Psoas muscle (tissue), 8 donors: ENCODE results near the gene PACSIN3. TPM values are rescaled to one million over a fixed set of nuclear protein-coding genes. Genes with fewer than 3 reads are reported as not detected.

Experiments
- ATAC-seq, 4 donors: fragments of 200-7000 bp; cut with Tn5 transposase; one replicate each; pipeline ENCODE4 v1.9.1; 2020; ENCODE audit warnings: moderate library complexity in 3 of 4, mild to moderate bottlenecking in 2 of 4
- DNase-seq, 2 donors: peaks; one replicate each; pipeline ENCODE4 v3.0.0-alpha.2; 2020
- H3K27ac ChIP-seq: fragments of 200-600 bp; one replicate; pipeline ENCODE4 v1.8.0; 2022
- H3K27me3 ChIP-seq, 3 donors: fragments of 200-600 bp in 1 of 3; one replicate each; pipeline versions ENCODE4 v1.6.1 to v1.8.0; 2013 to 2022; ENCODE audit warnings: low read length in 2 of 3, mild to moderate bottlenecking in 2 of 3, moderate library complexity in 1 of 3; ENCODE audit not compliant: insufficient read depth in 3 of 3
- H3K36me3 ChIP-seq, 2 donors: fragments of 200-600 bp in 1 of 2; one replicate each; pipeline versions ENCODE4 v1.6.1 to v1.8.0; 2013 to 2022; ENCODE audit warnings: low read depth in 1 of 2, mild to moderate bottlenecking in 1 of 2, moderate library complexity in 1 of 2; ENCODE audit not compliant: insufficient read depth in 1 of 2
- H3K4me1 ChIP-seq: fragments of 200-600 bp; one replicate; pipeline ENCODE4 v1.8.0; 2022
- H3K4me3 ChIP-seq: fragments of 200-600 bp; one replicate; pipeline ENCODE4 v1.8.0; 2022; ENCODE audit warnings: mild to moderate bottlenecking
- H3K9me3 ChIP-seq: fragments of 200-600 bp; one replicate; pipeline ENCODE4 v1.8.0; 2022
- WGBS, 3 donors: extraction: QIAGEN DNeasy Blood & Tissue Kit; methylation state at CpG; one replicate each; pipeline versions ENCODE4 v1.1.6 to v1.1.7; 2013; 5-methylcytosine and 5-hydroxymethylcytosine counted together
- intact Hi-C, 2 donors: fragments of 100-400 bp; cut with DNase I; formaldehyde crosslinking; loops; one replicate each; pipeline versions ENCODE4 v1.11.0 to v1.14.2; 2022
- polyA plus RNA-seq, 3 donors: library from polyadenylated mRNA; stranded (reverse); fragments of 200-250 nt; gene quantifications; one replicate each; pipeline ENCODE4 v1.2.3, GENCODE V29; 2013
- total RNA-seq, 4 donors: library from RNA; stranded (reverse); fragmentation: NEBNext Ultra II Directional in 2 of 4; extraction: Animal tissue kit (Norgen Biotek cat#: 25700) in 2 of 4; gene quantifications; one replicate each; pipeline versions ENCODE4 v1.2.1 to v1.2.4, GENCODE V29; 2021 to 2023
- TF ChIP-seq, protein P1 (sequence below): fragments of 200-600 bp; IDR thresholded peaks from one replicate; pipeline ENCODE4 v1.8.0; 2022; ENCODE audit warnings: antibody characterized with exemption
- donor health status: healthy with polysubstance abuse.
- donor health status: DM: no; HTN: no; CAD: no; lungs with moderate emphysema.
- donor health status: Bipolar disorder and iron deficiency.
- donor health status: healthy.
- donor health status: DM: yes; HTN: yes; CAD: no.
- donor health status: DM: no; HTN: no; CAD: no.
- donor health status: DM: no; HTN: no; CAD: no.
- donor health status: DM: yes; HTN: yes; CAD: no.

The PACSIN3 gene
- total and polyA plus RNA-seq, 7 donors: 90.4 to 430 (median 284) TPM

DNA sequence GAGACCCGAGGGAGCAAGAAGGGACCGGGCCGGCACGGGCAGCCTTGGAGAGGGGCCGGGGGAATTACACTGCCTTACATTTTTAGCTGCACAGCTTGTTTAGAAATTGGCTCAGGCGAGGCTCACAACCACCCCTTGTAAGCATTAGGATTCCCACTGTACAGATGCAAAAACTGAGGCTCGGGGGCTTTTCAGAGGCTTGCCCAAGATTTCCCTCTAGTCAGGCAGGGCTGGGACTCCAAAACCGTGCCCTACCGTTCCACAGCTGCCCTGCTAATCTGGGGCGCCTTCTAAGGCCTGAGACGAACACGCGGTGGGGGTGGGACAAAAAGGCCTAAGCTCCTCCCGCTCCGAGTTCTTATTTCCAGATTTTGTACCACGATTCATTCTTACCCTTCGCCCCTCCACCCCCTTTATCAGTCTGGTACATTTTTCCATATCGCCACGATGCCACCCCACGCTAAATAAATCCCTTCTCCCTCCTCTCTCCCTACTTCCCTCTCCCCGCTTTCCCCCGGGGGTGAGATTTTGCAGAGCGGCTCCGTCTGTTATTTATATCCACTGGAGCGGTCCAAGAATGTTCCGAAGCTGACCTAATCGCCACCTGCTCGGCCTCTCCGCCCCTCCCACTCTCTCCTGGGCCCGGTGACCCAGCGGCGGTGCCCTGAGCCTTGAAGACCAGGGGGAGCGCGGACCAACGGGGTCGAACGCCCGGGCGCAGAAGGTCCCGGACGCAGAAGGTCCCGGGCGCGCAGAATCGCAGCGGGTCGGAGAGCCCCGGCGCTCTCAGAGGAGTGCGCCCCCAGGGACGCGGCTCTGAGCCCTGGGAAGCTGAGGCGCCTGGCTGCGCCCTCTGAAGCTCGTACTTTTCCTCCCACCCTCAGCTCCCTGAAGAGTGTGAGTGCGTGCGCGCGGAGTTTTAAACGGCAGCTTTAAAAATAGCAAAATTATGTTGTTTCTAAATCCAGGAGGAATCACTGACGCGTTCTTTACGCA lies 764 bp upstream of the PACSIN3 start:
- H3K4me3 ChIP-seq: peak overlapping the region; percentile 93
- WGBS, 3 donors: 1% methylated on average over 61 to 63 of the region's 63 CpGs
- intact Hi-C loops: loop anchor here in 1 of 2 donors (2.0 to 5.0 kb wide), 2 partner anchors 28 to 60 kb away; partner anchors contain the start of genes ACP2 and DDB2
- peak overlapping the region; percentile 95 for H3K27ac ChIP-seq
- H3K4me1 ChIP-seq: peaks cover 33% of the 10 kb centered on the region
- peaks cover 0 to 6% of the 10 kb centered on the region in 2 donors for H3K36me3 ChIP-seq
- no peaks in the 10 kb centered on the region for H3K9me3 ChIP-seq
- TF ChIP-seq, protein P1, sequence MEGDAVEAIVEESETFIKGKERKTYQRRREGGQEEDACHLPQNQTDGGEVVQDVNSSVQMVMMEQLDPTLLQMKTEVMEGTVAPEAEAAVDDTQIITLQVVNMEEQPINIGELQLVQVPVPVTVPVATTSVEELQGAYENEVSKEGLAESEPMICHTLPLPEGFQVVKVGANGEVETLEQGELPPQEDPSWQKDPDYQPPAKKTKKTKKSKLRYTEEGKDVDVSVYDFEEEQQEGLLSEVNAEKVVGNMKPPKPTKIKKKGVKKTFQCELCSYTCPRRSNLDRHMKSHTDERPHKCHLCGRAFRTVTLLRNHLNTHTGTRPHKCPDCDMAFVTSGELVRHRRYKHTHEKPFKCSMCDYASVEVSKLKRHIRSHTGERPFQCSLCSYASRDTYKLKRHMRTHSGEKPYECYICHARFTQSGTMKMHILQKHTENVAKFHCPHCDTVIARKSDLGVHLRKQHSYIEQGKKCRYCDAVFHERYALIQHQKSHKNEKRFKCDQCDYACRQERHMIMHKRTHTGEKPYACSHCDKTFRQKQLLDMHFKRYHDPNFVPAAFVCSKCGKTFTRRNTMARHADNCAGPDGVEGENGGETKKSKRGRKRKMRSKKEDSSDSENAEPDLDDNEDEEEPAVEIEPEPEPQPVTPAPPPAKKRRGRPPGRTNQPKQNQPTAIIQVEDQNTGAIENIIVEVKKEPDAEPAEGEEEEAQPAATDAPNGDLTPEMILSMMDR: no peak
- DNase-seq: peak; percentile 69 to 91
- ATAC-seq: peak; percentile 48 to 58 (median 56)
- no peaks in the 10 kb centered on the region for H3K27me3 ChIP-seq

DNA sequence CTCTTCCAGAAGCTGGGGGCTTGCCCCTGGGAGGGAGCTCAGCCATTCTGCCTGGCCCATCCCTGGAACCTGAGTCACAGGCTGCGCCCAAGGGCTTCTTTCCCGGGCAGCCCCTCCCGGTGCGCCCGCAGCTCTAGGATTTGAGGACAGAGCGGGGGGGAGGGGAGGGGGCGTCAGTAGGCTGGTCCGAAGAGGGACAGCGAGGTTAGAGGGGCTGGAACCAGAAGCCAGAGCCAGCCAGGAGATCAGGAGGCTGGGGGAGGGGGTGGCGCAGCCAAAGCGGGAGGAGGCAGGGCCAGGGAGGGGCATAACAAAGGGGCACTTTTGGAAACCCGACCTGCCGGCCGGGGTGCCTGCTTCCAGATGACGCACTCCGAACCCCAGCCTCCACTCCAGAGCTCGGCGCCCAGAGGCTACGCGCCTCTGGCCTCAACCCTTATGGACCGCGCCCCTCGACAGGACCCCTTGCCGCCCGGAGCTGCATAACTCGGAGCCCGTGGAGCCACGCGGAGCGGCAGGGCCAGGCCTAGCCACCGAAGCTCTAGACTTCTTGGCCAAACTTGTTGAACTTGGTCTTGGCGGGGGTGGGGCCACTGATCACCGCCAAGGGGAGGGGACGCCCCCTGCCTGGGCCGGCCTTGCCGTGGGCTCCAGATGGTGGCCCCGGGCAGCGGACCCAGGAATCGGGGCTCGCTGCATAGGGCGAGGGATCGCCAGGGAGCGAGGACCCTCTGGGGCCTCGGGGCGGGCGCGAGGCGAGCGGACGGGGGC lies 744 bp downstream of the PACSIN3 start:
- Histone ChIP-seq H3K36me3 (peaks cover 0 to 19% of the 10 kb centered on the region in 2 donors), H3K4me3 (peak overlapping the region; percentile 93), H3K27ac (peak overlapping the region; percentile 95), H3K9me3 (no peaks in the 10 kb centered on the region), H3K27me3 (no peaks in the 10 kb centered on the region), H3K4me1 (peaks cover 48% of the 10 kb centered on the region)
- TF ChIP-seq, protein P1: no peak
- ATAC-seq (peak; percentile 39 to 50 (median 44)), DNase-seq (peak; percentile 76 to 93)
- intact Hi-C loops: loop anchor here in 1 of 2 donors (2.0 to 5.0 kb wide), 2 partner anchors 29 to 62 kb away; partner anchors contain the start of genes ACP2 and DDB2
- WGBS, 3 donors: 1 to 6% (median 5%) methylated on average over 40 to 50 of the region's 50 CpGs

DNA sequence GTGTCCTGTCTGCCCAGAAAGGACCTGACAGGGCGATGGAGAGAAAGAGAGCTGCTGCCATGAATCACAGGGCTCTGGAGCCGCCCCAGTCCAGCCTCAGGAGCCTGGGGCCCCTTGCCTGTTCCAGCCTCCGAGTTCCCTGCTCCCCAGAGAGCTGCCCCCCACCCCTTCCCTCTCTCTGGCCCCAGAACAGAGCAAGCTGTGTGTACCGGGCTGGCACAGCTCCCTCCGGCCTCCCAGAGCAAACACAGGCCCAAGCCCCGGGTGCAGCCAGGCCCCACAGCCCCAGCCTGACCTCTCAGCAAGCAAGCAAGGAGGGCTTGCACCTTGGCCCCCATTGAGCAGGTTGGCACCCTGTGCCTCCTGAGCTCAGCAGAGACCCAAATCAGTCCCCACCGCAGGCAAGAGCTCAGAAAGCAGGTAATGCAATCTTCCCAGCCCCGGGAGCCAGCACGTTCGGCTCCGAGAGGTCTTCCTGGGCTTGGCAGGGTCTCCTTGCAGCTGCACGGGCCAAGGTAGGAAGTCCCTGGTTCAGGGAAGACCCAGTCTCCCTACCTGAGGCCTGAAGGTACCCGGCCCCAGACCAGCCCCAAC lies 1.4 kb downstream of the PACSIN3 start:
- Histone ChIP-seq H3K9me3 (no peaks in the 10 kb centered on the region), H3K4me3 (peak overlapping the region; percentile 93), H3K27ac (peak overlapping the region; percentile 95), H3K4me1 (peaks cover 55% of the 10 kb centered on the region), H3K27me3 (no peaks in the 10 kb centered on the region), H3K36me3 (peaks cover 0 to 26% of the 10 kb centered on the region in 2 donors)
- 10 to 31% (median 13%) methylated on average over 13 of the region's 13 CpGs for WGBS, 3 donors
- ATAC-seq: peak in 1 of 4 donors; percentile 4
- intact Hi-C loops: loop anchor here (5.0 kb wide), 2 partner anchors 62 to 172 kb away; partner anchors contain the start of gene ACP2 (in 1 of the 2)
- DNase-seq: peak; percentile 39 to 72
- TF ChIP-seq, protein P1: no peak

DNA sequence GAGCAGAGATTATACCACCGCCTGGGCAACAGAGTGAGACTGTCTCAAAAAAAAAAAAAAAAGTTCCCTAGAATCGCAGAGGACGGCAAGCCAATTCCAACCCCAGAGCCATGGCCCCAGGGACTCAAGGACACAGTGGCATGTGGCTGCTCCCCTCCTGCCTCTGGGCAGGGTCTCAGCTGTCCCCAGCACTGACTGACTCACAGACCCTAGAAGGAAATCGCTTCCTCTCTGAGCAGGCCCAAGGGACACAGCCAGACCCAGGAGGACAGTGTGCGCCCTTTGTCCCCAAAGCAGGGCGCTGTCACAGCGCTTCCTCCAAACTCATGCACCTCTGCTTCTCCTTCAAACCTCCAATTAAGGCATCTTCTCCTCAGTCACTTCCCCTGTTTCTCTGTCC lies 2.3 kb downstream of the PACSIN3 start:
- Histone ChIP-seq H3K9me3 (no peaks in the 10 kb centered on the region), H3K4me1 (peaks cover 60% of the 10 kb centered on the region), H3K27me3 (no peaks in the 10 kb centered on the region), H3K36me3 (peaks cover 0 to 35% of the 10 kb centered on the region in 2 donors), H3K27ac (peak overlapping the region; percentile 95), H3K4me3 (peak overlapping the region; percentile 93)
- DNase-seq (peak; percentile 62 to 82), ATAC-seq (peak; percentile 22 to 53 (median 48))
- TF ChIP-seq, protein P1: no peak
- 36 to 50% (median 48%) methylated on average over 7 of the region's 7 CpGs for WGBS, 3 donors
- intact Hi-C loops: loop anchor here (5.0 kb wide), 1 partner anchor 173 kb away; no protein-coding TSS in a partner anchor
